ENCODE results near the gene LRRC10.

DNA sequence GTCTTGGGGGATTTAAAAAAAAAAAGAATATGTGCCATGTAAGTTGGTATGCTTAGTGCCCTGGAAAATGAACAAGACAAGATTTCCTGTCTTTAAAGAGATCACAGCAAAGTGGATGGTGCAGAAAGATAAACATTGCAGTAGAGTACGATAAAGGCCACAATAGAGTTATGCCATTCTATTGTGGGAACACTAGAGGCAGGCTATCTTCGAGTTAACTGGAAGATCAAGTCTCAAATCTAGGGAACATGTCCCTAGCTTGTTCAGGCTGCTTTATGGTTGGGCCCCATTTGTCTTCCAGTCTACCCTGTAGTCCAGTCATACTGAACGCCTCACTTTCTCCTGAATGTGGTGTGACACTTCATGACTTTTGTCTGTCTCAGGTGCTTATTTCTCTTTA is 44.1 kb downstream of the LRRC10 start:
- TF ChIP-seq CTCF (IDR thresholded peaks at IDR 0.05) (no peak), POLR2A (IDR thresholded peaks at IDR 0.05) (no peak)

Data from uterus (tissue), 2 donors.